Endothelial cell of hepatic sinusoid (primary cell): Measurements from ENCODE around the gene PHKG2.

ENCODE experiments used
- in situ Hi-C: cut with HindIII; loops from 2 replicates; pipeline ENCODE4 v1.10.0; 2017; ENCODE audit warnings: low sequenced_read_pairs

The PHKG2 gene

DNA sequence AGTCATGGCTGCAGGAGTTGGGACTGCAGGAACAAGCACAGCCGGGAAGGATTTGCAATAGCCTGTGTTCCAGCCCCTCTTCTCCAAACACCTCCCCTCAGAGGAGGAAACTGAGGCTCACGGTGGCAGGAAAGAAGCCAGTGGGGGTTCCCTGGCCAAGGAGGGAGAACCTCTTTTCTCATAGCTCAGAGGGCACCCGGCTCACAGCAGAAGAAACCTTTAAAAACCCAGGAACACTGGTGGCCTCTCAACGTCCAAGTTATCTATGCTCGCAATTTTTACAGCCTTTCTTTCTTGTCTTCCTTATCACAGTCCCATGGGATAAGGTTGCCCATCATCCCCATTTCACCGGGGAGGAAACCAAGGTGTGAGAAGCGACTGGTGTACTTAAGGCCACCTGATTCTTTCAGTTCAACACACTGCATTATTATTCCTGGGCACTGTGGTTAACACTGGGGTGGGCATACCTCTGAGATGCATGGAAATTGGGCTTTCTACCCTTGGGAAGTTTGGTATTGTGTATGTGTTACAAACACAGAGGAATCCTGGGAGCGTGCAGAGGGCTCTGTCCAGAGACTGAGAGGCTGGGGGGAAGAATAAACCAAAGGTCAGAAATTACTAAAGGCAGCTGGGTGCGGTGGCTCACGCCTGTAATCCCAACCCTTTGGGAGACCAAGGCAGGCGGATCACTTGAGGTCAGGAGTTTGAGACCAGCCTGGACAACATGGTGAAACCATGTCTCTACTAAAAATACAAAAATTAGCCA, 39.6 kb downstream of the PHKG2 start:
- in situ Hi-C loops: no loop called here

- in situ Hi-C loops: no loop called here
Observed at GRCh38 chr16:30793508-30794069, 45.4 kb downstream of the PHKG2 start.

- in situ Hi-C loops: no loop called here
Observed at GRCh38 chr16:30794634-30795033, 46.4 kb downstream of the PHKG2 start.

- in situ Hi-C loops: no loop called here
Observed at GRCh38 chr16:30797670-30798309, 49.6 kb downstream of the PHKG2 start.
